ENCODE data around the gene TTLL4.
"Not testable (repeated sequence)": the region's sequence is repeated elsewhere in the genome, so short reads cannot be mapped to it uniquely, and the experiment has no call there.

Gene TTLL4

DNA sequence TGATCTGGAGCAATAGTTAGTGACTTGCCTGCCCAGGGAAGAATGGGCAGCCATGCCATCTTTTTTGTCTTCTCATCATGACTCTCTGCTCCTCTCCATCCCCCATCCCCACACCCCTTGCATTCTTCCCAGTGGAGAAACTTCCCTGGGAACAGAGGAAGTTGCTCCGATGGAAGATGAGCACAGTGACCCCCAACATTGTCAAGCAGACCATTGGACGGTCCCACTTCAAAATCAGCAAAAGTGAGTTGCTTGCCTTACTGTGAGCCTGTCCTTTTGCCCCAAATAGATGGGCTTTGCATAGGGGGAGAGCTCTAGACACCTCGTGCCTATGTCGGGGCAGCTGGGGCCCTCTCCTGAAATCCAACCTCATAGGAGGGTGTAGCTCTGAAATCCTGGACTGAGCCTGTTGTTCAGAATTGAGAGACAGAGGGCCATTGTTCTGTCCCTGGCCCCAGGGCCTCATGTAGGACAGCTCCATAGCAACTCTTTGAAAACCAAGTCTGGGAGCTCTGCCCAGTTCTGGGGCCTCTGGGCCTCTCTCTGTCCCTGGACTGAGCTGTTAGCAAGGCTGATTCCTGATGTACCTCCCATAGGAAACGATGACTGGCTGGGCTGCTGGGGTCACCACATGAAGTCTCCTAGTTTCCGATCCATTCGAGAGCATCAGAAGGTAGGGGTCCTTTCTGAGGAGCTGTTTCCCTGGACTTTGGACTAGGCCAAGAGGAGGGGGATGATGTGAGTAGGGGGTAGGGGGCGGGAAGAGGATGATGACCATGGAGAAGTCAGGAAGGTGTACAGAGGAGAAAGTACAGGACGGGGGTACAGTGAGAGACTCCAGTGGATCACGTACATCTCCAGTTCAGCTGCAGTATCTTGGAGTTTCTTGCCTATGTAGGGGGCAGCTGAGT lies 35.2 kb downstream of the TTLL4 start:
- no peak for DNase-seq (ENCODE audit: low read depth in 3 of 3)

GRCh38 chr2:218746470-218746795 lies 35.8 kb downstream of the TTLL4 start:
- DNase-seq (ENCODE audit: low read depth in 3 of 3) = no peak

DNA sequence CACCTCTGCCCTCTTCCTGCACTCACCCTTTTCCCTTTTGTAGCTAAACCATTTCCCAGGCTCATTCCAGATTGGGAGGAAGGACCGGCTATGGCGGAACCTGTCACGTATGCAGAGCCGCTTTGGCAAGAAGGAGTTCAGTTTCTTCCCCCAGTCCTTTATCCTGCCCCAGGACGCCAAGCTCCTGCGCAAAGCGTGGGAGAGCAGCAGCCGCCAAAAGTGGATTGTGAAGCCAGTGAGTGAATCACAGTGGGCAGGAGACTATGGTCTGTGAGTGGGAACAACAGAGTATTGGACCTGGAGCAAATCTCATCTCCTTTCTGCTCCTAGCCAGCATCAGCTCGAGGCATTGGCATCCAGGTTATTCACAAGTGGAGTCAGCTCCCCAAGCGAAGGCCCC lies 36.3 kb downstream of the TTLL4 start:
- DNase-seq (ENCODE audit: low read depth in 3 of 3) = no peak

DNA sequence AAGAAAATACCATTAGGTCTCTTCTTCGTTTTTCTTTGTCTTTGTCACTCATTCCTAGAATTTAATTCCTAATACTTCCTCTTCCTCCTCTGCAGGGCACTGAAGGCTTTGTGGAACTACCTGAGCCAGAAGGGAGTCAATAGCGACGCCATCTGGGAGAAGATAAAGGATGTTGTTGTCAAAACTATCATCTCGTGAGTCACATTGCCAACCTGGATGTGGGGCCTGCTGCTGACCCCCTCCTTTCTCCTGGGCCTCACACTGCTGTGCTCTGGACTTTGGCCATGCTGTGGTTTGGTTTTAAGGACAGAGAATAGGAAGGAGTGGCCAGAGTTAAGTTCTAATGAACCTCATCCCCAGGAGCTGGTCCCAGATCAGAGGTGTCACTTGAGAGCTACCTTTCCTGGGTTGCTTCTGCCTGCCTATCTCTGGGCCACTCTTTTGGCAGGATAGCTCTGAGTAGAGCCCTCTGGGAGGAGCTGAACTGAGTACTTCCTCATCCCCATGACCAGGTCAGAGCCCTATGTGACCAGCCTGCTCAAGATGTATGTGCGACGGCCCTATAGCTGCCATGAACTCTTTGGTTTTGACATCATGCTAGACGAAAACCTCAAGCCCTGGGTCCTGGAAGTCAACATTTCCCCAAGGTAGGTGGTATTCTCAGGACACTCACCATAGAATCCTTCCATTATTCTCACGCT lies 38.3 kb downstream of the TTLL4 start:
- no peak for DNase-seq (ENCODE audit: low read depth in 3 of 3)

DNA sequence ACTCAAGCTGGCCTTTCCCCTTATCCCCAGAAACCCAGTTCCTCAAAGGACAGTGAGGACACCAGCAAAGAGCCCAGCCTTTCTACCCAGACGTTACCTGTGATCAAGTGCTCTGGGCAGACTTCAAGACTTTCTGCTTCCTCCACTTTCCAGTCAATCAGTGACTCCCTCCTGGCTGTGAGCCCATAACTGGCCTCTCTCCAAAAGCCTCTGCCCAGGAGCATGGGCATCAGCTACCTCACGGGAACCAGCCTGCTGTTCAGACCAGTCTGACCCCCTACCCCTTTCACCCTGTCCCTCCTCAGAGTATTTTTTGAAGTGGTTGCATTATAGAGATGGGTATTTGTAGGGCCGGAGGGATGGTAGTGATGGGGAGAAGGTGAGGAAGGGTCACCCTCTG lies 43.6 kb downstream of the TTLL4 start:
- DNase-seq (ENCODE audit: low read depth in 3 of 3) = no peak

DNA sequence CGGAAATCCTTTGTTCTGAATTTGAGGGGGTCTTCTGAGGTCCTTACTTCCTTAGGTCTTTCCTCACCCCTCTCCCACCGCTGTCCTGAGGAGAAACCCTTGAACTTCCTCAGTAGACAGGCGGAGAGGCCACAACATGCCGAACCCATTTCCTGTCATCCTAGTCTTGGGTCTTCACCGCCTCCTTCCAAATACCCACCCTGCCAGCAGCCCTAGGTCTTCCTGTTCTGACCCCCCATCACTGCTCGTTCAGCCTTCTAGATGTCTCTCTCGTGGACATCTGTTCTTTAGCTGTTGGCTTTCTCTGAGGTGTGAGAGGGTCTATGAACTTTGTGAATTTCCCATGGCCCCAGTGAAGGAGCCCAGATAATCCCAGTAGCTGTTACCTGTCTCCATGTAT lies 44.1 kb downstream of the TTLL4 start:
- DNase-seq (ENCODE audit: low read depth in 3 of 3) = no peak

DNA sequence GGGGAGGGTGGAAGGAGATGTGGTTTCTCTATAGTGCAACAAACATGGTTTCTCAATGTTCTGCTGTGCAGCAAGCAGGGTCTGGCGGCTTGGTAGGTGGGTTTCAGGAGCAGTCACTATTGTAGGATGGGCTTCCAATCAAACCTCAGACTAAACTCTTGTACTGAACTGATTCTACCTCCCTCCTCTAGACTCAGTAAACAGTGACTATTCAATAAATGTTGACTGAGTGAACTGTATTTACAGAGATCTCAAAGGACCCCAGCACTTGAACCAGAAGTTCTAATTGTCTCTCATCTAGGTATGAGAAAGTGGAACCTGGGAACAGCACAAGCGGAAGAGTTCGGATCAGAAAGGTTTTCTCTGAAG lies 44.5 kb downstream of the TTLL4 start:
- DNase-seq (ENCODE audit: low read depth in 3 of 3) = no peak

DNA sequence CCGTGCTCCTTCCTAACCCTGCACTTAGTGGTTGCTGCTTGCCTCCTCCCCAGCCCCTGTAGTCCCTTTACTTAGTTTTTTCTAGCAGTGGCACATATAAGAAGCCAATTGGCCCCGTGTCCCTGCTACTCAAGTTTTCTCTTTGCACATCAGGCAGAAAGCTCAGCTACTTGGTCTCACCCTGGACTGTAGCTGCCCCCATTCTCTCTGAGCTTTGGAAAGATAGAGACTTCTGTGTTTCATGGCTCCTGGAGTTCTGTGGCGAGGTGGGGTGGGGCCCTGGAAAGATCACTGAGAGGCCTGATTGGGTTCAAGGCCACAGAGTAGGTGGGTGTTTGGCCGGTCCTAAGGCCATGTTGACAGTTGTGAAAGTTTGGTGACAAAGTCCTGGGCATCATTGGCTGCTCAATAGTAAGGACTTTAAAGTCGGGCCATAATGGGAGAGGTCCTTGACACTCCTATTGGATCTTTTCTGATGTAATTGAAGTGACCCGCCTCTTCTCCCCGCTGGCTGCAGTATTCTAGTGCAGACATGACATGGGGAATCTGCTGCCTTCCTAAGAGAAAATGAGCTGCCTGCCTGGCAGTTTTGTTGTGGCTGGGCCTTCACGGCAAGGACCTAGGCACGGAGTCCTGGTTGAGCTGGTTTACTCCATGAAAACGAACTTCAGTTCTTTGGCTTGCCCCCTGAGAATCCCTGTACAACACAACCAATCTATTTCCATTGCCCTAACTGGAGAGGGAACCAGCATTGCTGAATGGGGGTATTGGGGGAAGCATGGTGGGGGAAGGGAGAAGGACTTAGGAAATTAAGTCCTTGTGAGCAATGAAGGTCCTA lies 45.2 kb downstream of the TTLL4 start:
- DNase-seq (ENCODE audit: low read depth in 3 of 3) = no peak

DNA sequence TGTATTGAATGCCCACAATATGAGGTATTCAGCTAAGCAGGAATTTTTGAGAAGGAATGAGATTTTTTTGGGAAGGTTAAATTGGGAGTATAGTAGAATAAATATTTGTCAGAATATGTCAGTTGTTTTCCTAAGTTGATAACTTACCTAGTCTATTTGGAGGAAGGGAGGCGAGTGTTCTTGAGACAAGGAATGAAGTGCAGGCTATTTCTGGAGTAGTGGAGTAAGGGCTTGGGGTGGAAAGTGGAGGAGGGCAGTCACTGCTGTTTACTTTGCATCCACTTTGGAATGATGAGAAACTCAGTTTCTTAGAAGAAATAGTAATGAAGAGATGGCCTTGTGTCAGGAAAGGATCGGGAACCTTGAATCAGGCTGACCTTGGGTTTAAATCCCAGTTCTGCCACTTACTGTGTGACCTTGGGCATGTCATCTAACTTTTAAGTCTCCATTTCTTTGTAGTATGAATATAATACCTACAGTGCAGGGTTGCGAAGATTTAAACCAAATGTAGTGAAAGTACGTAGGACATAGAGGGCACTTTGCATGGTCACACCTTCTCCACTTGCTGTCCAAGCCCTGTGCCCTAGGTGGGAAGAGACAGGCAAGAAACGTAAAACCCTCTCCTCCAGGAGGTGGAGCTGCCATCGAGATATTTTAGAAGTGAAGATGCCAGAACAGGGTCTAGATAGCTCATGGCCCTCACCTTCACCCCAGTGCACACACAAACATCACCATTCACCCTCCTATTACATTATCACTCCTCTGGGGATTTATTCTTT lies 46.2 kb downstream of the TTLL4 start:
- no peak for DNase-seq (ENCODE audit: low read depth in 3 of 3)

- no peak for DNase-seq (ENCODE audit: low read depth in 3 of 3)
Observed at GRCh38 chr2:218761795-218762194, 51.2 kb downstream of the TTLL4 start.

DNA sequence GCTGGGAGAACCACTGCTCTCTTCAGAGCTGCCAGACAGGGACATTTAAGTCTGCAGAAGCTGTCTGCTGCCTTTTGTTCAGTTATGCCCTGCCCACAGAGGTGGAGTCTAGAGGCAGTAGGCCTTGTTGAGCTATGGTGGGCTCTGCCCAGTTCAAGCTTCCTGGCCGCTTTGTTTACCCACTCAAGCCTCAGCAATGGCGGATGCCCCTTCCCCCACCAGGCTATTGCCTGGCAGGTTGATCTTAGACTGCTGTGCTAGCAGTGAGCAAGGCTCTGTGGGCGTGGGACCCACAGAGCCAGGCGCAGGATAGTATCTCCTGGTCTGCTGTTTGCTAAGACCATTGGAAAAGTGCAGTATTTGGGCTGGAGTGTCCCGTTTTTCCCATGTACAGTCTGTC lies 62.1 kb downstream of the TTLL4 start:
- not testable (repeated sequence) for DNase-seq (ENCODE audit: low read depth in 3 of 3)

DNA sequence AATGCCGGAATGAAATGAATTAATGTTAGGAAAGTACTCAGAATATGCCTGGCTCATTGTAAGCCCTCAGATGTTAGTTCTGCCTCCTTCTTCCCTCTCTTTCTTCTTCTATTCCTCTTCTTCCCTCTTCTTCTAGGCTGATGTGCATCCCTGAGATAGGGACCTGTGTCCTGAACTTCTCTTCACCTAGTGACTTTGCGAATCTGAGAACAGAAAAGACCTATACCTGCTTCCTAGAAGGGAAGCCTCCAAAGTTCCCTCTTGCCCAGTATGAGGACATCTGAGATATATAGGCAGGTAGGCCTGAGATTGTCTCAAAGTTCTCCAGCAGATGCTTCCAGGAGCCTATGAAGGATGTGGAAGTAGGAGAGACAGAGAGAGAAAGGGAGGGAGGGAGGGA lies 63.2 kb downstream of the TTLL4 start:
- no peak for DNase-seq (ENCODE audit: low read depth in 3 of 3)

DNA sequence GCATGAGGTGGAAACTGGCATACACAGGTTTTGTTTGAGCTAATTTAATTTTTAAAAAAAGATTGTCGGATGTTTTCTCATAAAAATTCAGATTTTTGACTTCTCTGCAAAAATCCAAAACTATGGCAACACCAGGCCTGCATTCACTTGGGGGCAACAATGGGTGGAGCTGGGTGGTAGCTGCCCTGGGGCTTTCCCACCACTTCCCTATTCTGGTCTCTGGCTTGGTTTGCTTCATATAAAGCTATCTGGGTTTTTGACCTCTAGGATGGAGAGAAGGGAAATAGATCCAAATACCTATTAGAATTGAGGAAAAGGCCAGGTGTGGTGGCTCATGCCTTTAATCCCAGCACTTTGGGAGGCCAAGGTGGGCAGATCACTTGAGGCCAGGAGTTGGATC lies 65.9 kb downstream of the TTLL4 start:
- no peak for DNase-seq (ENCODE audit: low read depth in 3 of 3)

- DNase-seq (ENCODE audit: low read depth in 3 of 3) = no peak
Observed at GRCh38 chr2:218777276-218777990, 66.8 kb downstream of the TTLL4 start.

GRCh38 chr2:218780046-218780445 lies 69.4 kb downstream of the TTLL4 start:
- DNase-seq (ENCODE audit: low read depth in 3 of 3) = no peak

GRCh38 chr2:218780851-218781690 lies 70.4 kb downstream of the TTLL4 start:
- no peak for DNase-seq (ENCODE audit: low read depth in 3 of 3)

GRCh38 chr2:218781691-218782527 lies 71.3 kb downstream of the TTLL4 start, which contains the start of gene CYP27A1:
Gene CYP27A1 (plus strand): TSS chr2:218782147. CDS start chr2:218782183, 36 bp downstream.
- no peak for DNase-seq (ENCODE audit: low read depth in 3 of 3)

- no peak for DNase-seq (ENCODE audit: low read depth in 3 of 3)
Observed at GRCh38 chr2:218782528-218782844, 71.9 kb downstream of the TTLL4 start.

- no peak for DNase-seq (ENCODE audit: low read depth in 3 of 3)
Observed at GRCh38 chr2:218783688-218784087, 73.1 kb downstream of the TTLL4 start.

All from stimulated activated CD4-positive, alpha-beta T cell treated with anti-CD3 and anti-CD28 coated beads, TNF-alpha, amount 100 ng/mL, for 4 hours (primary cell).